GM18870 (cell line): ENCODE measurements around the gene GSE1.

Experiments
- ATAC-seq: cut with Tn5 transposase; IDR thresholded peaks from one replicate; pipeline ENCODE4 v1.9.1; 2021; ENCODE audit warnings: moderate library complexity; ENCODE audit not compliant: unreplicated experiment

GSE1 gene

DNA sequence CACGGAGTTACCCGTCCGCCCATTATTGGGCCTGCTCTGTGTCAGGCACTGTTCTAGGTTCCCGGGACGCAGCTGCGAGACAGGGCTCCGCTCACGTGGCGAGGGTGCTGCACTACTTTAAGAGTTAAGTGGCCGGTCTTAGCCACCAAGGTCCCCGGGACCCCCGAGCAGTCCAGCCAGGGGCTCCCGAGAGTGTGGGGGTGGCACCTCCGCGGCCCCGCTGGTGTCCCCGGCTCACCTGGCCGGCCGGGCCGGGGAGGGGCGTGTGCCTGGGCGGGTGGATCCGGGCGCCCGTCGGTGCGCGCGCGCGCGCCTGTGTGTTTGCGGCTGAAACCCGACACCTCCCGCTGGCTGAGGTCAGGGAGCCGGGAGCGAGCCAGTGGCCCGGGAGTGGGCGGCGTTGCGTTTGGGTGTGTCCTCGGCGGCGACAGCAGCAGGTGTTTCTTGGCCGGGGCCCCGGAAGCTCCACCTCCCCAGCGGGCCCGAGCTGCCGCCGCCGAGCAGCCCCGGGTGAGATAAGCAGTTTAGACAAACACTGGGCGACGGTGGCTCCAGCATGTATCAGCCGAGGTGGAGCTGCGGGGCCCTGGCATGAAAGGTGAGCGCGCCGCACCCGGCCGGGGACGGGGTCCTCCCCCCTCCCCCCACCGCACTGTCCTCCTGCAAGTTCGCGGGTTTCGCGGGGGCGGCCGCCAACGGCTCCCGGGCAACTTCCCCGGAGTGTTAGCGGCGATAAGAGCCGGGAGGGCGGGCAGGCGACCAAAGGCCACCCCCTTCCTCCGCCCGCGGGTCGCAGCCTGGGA, at the start of gene GSE1:
TSS of gene GSE1 (plus strand) at position 522 of the 803 bp plus-strand sequence. CDS start at position 592, 70 bp downstream.
- peak; percentile 33 for ATAC-seq

GRCh38 chr16:85563515-85564276, 49.4 kb upstream of the GSE1 start:
- ATAC-seq: no peak

DNA sequence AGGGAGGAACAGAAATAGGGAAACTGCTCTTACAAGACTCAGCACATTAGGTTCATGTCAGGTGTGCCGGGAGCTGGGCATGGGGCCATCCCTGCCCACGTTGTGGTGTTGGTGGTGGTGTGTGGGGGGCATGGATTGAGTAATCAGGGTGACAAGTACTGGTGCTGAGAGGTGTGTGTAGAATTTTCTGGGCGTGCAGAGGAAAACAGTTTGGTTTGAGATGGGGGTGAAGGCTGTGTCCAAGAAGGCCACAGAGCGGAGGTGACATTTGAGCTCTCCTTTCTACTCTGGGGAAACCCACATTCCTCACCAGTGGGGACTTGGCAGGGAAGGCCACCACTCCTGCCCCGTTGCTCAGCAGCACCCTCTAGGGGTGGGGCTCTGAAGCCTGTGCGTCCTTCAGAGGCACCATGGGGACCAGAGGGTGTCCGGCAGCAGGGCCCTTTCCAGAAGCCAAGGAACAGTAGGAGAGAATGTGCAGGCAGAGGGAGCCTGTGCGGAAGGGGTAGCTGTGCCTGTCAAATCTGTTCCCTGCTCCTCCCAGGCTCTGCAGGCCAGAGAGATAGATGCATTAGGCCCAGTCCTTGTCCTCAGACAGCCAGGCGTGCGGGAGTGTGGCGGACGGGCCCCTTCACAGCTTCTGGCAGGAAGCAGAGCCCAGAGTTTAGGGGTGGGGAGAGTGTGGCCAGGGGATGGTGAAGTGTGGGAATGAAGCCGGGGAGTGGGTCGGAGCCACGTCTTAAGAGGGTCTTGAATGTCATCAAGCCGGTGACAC, 48.7 kb upstream of the GSE1 start:
- no peak for ATAC-seq

- ATAC-seq: no peak
Observed at GRCh38 chr16:85565340-85565739, 47.8 kb upstream of the GSE1 start.

DNA sequence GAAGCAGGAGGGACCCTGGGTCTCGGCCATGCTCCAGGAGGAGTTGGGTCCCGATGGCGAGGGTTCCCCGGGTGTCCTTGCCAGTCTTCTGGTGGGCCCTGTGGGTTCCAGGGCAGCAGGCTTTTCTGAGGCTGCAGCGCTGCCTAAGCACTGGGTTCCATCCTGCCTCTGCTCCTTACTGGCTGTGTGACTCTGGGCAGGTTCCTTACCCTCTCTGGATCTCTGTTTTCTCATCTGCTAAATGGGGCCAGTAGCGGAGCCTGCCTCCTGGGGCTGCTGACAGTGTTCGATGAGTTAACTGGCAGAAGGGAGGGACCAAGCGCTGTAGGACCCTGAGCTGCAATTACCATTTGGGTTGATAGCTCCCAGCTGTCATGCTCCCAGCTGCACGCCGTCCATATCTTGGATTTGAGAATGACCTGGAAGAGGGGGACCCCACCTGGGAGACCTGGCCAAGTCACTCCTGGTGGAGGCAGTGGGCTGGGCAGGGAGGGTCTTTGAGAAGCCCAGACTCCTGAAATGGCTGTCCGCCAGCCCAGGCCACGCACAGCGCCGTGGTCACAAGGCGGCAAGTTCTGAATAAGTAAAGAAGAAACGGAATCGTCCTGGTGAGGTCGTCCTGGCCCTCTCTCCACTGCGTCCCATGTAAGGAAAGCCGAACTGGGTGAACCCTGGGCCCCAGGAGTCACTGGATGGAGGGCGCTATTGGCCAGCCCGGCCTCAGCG, 47.2 kb upstream of the GSE1 start:
- ATAC-seq: no peak

- ATAC-seq: no peak
Observed at GRCh38 chr16:85566561-85567100, 46.5 kb upstream of the GSE1 start.

- ATAC-seq: no peak
Observed at GRCh38 chr16:85567101-85567866, 45.8 kb upstream of the GSE1 start.

DNA sequence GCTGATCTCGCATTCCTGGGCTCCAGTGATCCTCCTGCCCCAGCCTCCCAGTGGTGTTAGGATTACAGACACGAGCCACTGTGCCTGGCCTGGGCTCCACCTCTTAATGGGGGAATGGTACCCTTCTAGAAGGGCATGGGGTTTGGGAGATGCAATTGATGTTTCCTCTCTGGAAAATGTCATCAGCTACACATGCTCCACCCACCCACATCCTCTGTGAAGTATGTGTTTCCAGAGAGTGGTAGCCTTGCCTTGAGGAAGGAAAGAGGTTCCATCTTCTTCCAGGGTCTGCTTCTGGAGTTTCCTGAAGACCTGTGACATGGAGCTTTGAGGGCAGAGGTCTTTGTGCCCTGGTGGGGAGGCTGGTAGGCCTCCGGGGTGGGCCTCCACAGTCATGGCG, 45.2 kb upstream of the GSE1 start:
- no peak for ATAC-seq

- ATAC-seq: no peak
Observed at GRCh38 chr16:85568519-85568918, 44.6 kb upstream of the GSE1 start.

- ATAC-seq: no peak
Observed at GRCh38 chr16:85569039-85569614, 44.0 kb upstream of the GSE1 start.

- ATAC-seq: peak; percentile 61
Observed at GRCh38 chr16:85569615-85570212, 43.4 kb upstream of the GSE1 start.

DNA sequence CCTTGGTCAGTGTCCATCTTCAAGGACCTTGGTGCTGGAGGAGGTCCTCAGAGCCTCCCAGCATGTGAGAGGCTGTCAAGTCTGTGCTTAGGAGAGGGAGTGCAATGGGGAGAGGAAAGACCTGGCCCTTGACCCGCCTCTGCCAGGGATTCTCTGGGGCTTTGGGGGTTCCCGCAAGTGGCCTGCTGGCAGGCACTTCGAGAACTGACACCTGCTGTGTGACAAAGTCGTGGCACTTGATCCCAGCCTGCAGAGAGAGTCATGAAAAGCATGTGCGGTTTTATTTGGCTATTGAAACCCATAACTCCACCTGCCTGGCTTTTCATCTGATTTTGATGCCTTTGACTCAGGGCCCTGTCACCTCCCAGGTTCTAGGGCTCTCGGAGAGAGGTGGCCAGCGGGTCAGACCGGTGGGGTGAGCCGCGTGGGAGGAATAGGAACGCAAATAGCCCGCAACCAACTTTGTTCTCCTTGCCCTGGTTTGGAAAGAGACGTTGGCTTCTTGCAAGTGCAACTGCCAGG, 42.8 kb upstream of the GSE1 start:
- peak; percentile 16 for ATAC-seq

DNA sequence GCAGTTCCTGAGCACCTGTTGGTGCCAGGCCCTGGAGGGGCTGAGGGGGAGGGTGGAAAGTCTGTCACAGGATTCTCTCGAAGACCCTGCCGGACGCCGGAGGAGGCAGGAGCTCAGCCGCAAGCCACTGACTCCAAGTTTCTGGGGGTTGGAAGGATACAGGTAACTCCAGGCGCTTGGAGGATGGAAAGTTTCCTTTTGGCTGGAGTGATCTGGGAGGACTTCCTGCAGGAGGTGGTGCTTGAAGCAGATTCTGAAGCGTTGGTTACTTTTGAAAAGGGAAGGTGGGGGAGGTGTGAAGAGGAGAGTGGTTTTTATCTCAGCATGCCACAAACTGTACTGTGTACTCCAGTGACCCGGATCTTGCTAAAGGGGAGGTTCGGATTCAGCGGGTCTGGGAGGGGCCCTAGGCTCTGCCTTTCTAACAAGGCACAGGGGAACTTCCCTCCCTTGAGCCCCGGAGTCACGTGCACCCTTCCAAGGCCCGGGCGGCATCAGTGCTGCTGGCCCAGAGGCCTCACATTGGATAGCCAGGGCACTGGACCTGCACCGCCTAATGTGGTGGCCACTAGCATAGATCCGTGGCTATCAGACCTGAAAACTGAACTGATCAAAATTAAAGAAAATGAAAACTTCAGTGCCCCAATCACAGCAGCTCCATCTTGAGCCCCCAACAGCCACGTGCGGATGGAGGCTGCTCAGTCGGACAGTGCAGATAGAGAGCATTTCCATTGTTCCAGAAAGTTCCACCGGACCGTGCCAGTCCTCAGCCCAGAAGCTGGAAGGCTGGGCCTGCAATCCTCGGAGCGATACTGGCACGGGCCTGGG, 42.2 kb upstream of the GSE1 start:
- no peak for ATAC-seq

GRCh38 chr16:85571563-85571812, 41.6 kb upstream of the GSE1 start:
- no peak for ATAC-seq

GRCh38 chr16:85571813-85572619, 41.1 kb upstream of the GSE1 start:
- no peak for ATAC-seq

DNA sequence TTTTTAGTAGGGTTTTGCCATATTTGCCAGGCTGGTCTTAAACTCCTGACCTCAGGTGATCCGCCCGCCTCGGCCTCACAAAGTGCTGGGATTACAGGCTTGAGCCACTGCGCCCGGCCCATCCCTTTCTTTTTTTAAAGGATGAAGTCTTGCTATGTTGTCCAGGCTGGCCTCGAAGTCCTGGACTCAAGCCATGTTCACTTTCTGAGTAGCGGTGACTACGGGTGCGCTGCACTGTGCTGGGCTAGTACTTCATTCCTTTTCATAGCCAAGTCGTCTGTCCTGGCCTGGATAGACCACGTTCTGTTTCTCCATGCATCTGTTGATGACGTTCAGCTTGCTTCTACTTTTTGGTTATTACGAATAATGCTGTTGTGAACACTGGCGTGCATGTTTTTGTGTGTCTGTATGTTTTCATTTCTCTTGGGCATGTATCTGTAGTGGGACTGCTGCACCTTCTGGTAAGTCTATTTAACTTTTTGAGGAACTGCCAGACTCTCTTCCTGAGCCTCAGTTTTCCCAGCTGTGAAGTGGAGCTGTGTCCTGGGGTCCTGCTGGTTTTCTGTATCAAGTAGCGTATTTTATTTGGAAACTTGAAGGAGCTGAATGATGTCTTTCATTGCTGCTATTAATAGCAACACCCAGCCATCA, 40.0 kb upstream of the GSE1 start:
- ATAC-seq: no peak
